HG03432 (cell line): ENCODE measurements around the gene TELO2.
A peak's percentile ranks its signal among the peaks of the same experiment; 100 is the strongest.

Experiments
- ATAC-seq: cut with Tn5 transposase; IDR thresholded peaks from one replicate; pipeline ENCODE4 v1.9.1; 2021; ENCODE audit warnings: mild to moderate bottlenecking, moderate library complexity; ENCODE audit not compliant: unreplicated experiment

The TELO2 gene

DNA sequence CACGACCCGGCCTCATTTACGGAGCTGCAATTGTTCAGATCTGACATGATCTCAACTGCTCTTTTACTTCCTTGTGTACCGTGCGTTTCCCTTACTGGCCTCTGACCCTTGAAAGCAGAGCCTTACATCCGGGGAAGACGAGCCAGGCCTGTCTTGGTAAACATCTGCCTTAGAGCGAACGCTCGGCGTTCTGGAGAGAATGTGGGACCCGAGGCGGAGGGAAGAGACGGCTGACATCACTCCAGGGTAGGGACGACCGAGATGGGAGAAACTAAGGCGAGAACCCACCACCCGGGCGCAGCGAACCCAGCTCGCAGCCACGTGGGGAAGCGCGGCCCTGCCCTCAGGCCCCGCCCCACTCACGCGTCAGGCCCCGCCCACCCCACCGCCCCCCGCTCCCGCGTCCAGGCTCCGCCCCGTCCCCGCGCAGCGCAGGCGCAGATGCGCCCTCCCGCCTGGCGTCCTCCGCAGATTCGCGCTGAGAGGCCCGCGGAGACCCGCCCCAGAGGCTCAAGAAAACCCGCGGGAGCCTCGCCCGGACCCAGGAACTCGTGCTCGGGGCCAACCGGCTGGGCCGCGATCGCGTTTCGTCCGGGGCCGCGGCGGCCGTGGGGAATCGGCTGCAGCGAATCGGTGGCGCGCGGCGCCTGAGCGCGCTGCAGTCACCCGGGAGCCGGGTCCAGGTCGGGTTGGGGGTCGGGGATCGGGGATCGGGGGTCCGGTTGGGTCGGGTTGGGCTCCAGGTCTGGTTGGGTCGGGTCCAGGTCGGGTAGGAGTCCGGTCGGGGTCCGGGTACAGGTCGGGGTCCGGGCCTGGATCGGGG lies at the start of gene TELO2:
TELO2 (plus strand) TSS at position 438 of the 823 bp plus-strand sequence. CDS start 922 bp downstream, outside the sequence.
- ATAC-seq, result peak; percentile 73

DNA sequence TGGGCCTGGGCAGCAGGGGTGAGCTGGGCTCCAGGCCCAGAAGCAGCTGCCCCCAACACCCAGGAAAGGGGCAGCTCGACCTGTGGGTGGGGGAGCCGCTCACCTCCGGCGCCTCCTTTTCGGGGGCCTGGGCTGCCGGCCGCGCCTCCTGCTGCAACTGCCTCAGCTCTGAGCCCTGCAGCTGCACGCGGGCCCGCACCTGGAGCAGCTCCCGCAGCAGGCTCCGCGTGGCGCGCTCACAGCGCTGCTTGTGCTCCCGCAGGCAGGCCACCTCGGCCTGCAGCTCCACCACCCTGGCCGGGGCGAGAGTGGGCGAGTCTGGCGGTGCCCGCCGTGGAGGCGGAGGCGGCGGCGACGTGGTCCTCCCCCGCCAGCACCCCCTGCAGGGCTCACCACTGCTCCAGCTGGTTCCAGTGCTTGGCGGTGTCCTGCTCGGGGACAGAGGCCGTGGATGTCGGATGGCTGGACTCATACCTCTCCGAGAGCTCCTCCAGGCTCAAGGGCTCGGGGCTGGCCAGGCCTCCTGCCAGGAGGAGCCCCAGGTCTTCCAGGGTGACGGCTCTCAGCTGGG lies 49.7 kb upstream of the TELO2 start:
- ATAC-seq, result no peak

DNA sequence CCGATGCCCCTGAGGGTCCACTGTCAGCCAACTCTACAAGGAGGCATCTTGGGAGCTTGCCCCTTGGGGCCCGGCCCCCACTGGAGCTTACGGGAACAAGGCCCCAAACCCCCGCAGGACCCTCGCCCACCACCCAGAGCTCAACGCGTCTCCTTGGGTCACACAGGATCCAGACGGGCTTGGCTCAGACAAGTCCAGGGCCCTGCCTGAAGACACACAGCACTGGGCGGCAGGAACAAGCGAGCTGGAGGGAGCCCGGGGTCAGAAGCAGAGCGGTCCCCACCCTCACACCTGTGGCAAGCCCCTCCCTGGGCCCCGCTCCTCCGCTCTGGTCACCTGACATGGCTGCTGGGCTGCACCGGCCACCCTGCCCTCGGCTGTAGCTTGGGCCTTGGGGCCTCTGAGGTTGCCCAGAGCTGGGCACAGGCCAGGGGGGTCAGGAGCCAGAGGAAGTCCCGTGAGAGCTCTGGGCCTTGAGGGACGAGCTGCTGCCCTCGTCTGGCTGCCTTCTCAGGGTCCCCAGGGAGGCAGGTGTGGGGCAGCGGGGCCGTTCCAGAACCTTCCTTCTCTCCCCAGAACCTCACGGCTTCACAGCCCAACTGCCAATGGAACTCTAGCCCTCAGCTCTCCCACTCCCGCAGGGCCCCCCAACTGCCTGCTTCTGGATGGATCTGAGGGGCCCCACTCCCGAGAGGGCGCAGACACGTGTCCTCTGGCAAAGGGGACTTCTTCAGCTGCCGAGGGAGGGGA lies 49.0 kb upstream of the TELO2 start, which contains the start of gene CCDC154:
CCDC154 (minus strand) TSS at position 577 of the 750 bp plus-strand sequence; CDS start at position 343, 234 bp downstream.
- no peak for ATAC-seq

DNA sequence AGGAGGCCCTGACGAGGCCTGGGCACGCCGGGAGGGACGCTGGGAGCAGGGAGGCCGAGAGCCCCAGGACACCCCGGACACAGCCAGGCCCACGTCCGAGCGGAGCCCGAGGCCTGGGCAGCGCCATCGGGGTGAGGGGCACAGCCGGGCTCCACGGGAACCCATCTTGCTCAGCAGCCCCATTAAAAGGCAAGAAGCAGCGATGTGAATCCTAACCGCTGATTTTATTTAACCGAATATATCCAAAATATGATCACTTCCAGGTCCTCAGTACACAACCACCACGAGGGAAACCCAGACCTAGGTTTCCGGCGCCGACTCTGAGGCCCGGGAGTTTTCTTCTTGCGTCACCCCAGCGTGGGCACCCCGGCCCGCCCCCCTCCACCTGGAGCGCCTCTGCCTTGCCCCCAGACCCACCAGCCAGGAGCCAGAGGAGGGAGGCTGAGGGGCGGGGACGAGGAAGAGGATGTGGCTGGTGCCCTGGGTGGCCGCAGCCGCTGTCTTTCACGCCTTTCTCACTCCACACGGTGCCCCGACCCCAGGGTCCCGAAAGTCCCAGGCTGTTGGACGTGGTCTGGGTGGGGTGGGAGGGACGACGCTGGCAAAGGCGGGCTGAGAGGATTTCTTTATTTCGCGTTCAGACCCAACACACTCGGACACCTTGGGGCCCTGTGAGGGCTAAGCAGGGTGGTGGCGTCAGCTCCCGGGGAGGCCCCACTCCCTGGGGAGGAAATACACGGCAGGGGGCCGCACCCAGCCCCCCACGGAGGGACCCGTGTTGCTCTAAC lies 48.2 kb upstream of the TELO2 start:
- no peak for ATAC-seq

DNA sequence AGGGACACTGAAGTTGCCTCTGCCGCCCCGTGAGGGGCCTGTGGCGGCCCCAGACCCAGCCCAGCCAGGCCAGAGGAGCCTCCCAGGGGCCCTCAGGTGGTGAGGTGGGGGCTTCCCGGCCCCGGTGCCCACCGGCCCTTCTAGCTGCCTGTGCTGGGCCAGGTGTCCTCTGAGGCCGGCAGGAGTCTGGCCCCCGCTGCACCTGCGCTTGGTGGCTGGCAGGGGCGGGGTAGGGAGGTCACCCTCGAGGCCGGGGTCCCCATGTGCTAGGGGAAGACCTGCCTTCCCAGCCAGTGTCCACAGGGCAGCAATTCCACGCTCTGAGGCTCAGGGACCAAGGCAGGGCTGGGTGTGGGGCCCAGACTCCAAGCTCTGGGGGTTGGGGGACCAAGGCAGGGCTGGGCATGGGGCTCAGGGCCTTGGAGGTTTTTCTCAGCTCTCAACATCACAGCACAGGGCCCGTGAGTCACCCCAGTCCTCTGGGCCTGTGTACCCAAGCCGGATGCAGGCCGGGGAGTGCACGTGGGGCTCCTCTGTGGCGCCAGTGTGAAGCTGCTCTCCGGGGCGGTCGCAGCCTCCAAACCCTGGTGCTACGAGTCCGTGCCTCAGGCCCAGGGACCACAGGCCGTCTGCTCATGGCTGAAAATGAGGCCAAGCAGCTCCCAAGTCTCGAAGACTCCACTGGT lies 47.5 kb upstream of the TELO2 start:
- no peak for ATAC-seq

DNA sequence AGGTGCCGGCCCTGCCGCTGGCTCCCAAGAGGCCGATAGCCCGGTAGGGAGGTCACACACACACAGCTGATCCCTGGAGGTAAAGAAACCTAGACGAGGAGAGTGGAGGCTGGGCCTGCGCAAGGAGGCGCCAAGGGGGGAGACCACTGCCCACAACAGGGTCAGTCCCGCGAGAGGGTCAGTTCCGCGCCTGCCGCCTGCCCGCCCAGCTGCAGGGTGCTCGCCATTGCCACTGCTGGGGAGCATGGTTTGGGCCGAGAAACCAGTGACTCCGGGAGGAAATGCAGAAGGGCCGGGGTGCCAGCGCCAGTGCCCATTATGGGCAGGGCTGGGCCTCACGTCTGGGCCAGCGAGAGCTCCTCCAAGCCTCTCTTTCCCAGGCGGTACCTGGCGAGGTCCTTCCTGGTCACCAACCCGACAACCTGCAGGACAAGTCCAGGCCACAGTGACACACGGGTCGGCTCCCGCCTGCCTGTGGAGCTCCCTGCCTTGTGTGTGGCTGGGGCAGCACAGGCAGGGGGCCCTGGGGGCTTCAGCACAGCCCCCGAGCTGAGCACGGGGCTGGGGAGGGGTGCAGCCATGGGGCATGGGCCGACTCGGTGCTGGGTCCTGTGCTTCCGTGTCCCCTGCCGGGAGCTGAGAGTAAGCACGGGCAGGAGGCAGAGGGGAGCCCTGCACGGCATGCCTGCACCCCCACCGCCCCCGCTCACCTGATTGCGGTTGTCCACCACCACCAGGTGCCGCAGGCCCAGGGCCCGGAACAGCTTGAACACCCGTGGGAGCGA lies 46.7 kb upstream of the TELO2 start:
- ATAC-seq, result no peak

DNA sequence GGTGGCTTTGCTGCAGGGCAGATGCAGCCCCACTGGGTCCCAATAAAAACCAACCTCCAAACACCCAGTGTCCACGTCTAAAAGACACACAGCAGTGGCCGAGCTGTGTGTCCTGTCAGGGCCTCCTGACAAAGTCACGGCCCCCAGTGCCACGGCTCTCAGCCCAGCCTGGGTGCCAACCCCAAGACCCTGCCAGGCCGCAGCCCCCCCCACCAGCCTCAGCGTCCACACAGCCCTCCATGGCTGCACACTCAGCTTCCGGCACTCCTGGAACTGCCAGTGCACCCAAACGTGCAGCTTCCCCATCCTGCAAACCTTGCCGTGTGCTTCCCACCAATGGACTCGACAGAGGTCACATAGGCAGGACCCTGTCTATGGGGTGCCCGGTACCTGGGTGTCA lies 45.2 kb upstream of the TELO2 start:
- no peak for ATAC-seq

DNA sequence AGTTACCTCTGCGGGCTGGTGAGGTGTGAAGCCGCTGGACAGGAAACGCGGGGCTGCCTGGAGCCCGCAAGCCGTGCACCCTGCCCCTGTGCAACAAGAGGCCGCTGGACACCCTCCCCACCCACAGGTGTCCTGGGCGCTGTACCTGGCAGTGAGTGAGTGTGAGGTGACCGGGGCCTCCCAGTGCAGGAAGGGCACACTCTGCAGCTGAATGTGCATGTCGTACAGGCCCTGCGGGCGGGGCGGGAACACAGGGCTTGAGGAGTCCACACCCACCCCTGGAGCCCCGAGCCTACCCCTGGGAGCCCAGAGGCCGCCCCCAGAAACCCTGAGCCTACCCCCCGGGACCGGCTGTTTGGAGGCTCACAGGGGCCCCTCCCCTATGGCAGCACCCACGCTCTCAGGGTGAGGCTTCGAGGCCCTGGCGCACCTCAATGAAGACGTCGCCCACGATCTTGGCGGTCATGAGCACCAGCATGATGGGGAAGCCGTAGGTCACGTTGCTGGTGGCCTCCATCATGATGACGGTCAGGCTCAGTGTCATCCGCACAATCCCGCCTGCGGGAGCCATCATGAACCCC lies 44.5 kb upstream of the TELO2 start:
- ATAC-seq, result no peak

DNA sequence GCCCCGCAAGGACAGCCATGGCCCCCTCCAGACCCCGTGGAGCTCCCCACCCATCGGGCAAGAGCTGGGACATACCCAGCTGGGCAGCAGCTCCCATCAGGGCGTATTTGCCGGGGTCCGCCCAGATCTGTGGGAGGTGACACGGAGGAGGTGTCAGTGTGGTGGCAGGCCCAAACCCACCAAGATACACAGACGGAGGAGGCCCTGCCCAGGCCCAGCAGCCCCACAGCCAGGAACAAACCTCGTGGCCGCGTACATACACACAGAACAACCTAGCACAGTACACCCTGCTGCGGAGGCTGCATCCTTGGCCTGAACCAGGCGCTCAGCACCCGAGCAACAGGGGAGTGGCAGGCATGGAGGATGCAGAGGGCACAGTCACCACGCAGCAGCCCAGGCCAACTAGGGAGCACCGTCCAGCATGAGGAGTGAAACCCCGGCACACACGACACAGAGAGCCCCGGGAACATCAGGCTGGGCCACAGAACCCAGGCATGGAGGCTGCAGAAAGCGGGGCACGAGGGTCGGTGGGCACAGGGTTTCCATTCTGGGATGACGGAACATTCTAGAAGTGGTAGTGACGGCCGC lies 43.9 kb upstream of the TELO2 start:
- no peak for ATAC-seq

DNA sequence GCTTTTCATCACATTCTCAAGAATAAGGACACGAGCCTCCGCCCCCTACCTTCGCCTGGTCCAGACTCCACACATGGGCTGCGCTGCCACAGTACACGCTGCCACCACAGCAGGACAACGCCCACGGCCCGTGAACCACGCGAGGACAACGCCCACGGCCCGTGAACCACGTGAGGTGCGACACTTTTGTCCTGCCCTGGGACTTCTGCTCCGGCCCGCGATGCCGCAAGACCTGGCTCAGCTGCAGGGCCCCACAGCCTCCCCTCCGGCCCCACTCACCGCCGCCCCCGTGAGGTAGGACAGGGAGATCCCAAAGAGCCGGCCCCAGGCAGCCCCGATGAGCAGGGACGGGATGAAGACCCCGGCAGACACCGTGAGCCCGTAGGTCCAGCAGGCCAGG lies 42.9 kb upstream of the TELO2 start:
- no peak for ATAC-seq

DNA sequence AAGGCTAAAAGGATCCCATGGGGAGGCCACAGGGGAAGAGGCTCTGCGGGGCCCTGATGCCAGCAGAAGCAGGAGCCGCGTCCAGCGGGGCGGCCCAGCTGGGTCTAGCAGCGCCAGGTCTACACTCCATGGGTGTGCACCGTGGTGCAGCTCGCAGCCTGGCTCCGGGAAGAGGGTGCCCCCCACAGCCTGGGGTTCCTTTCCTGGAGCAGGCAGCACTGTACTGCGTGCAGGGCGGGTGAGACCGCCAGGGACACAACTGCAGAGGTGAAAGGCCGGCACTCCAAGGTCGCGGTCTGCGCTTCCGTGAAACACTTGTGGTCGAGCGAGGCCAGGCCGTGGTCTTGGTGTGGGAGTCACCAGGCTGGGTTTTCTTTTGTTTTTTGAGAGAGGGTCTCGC lies 42.3 kb upstream of the TELO2 start:
- no peak for ATAC-seq

DNA sequence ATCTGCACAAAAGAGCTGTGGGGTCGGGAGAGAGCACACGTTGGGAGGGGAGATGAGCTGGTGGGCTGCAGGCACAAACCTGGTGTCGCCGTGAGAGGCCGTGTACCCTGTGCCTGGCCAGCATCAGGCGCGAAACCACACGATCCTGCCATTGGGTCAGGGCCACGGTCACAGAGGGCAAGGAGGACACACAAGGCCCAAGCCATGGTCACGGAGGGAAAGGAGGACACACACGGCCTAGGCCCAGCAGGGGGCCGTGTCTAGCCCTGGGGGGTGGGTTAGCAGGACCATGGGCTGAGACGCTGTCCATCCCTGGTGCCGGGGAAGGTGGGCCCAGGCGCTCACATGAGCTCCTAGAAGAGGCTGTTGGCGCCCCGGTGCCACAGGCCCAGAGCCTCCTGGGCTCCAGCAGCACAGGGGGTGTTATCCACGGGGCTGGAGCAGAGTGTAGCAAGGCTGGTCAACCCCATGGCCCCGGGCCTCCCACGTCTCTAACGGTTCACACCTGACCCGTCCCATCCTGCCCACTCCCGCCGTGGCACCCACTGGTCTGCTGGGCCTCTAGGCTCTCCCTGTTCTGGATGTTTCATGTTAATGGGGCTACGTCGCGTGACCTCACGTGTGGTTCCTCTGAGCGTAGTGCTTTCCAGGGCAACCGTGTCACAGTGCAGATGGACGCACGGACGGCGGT lies 41.3 kb upstream of the TELO2 start:
- ATAC-seq, result no peak

DNA sequence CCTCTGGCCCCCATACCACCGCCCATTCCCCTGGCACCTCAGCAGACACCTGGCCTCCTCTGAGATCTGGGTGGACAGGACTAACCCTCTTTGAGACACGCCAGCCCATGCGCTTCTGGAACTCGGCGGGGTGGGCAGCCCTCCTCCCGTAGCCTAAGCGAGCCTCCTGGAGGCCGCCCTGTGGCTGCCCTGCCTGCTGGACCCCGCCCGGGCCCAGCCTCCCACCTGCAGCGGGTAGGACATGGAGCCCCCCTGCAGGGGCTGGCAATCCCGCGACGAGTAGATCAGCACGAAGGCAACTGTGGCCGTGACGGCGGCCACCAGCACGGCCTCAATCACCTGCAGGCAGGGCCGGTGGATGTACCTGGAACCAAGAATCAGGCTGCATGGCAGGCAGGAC lies 40.6 kb upstream of the TELO2 start:
- no peak for ATAC-seq

DNA sequence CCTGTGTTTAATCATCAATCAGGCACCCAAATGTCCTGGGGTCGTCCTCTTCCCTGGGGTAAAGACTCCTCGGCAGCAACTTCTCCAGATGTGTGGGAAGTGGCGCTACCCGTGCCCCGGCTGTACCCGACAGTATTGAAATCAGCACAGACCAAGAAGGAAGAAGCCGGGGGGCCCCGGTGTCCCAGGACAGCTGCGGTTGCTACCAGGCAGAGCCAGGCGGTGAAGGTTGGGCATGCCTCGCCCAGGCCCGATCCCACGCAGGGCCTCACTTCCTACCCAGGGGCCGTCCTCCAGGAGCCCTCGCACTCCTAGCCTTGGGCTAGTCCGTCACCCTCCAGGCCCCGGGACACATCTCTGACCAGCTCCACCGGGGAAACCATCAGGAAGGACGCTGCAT lies 39.8 kb upstream of the TELO2 start:
- ATAC-seq, result no peak

DNA sequence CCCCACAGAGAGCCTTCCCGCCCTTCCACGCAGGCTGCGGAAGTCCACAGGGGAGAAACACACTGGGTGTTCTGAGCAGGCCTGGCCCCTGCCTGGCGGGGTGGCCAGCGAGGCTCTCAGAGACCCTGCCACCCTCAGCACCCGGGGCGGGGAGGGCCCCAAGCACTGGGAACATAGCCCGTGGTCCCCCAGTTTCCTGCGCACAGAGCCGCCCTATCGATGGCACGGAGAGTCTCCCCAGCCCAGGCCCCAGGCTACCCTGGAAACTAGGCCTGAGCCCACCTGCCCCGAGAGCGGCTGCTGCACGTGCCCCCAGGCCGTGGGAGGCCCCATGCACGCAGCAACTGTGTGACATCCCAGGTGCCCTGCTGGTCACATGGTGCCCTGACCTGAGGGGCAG lies 38.6 kb upstream of the TELO2 start:
- no peak for ATAC-seq

DNA sequence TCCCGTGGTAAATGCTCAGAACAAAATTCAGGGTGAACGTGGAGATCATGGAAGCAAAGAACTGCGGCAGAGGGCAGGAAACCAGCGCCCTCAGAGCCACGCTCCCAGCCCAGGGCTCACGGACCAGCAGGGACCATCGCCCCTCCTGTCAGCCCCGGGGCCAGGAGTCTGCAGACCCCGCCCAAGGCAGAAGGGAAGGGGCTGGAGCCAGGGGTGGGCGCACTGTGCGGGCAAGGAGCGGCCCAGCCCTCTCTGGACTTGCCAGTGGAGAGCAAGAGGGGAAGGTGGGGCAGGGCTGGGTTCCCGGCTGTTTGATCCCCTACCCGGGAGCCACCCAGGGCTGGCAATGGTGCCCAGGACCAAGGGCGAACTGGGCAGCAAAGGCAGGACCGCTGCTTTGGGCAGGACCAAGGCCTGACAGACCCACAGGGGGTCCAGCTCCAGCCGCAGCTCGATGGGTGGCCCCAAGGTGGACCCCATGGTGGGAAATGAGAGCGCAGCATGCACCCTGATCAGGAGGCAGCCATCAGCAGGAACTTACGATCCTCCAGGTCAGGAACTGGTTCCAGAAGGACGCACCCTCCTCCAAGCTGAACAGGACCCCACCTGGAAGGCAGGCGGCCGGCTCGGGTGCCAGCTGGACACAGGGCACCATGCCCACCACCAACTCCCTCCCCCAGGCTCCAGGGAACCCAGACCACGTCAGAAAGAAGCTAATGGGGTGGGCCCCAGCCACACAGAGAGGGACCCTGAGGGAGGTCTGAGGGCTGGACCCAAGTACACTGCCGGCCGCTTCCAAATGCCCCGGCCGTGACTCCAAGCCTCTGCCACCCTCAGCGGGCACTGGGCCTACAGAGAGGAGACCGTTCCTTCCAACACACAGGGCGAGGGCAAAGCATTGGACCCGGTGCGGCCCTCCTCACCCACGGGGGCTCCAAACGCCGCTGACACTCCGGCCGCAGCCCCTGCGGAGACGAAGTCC lies 37.7 kb upstream of the TELO2 start:
- ATAC-seq, result no peak

DNA sequence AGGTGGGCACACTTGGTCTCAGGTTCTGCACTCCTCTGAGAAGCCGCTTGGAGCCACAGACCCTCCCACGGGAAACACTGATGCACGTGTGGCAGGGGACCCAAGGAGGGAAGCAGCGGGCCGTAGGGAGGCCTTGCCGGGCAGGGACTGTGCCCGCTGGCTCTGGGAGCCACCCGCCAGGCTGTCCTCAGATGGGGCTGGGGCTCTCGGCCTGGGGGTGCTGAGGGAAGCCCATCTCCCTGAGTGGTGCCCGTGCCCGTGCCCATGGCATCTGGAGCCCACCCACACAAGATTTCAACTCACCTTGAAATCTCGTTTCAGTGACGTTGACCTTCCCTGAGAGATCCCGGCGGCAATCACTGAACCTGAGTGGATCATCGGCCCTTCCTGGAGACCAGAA lies 36.2 kb upstream of the TELO2 start:
- ATAC-seq, result no peak
